ENCODE measurements around the gene CLOCK. TPM values are rescaled to one million over a fixed set of nuclear protein-coding genes. Genes with fewer than 3 reads are reported as not detected.
A peak's percentile ranks its signal among the peaks of the same experiment; 100 is the strongest.

Gene CLOCK
- total RNA-seq, 4 donors from 2014 or later, result 23.0 to 32.1 (median 27.8) TPM

- no peak for DNase-seq
- peak overlapping the region; percentile 24 to 91 (median 82) for H3K4me3 ChIP-seq
- H3K27ac ChIP-seq, result peak overlapping the region; percentile 32 to 100 (median 97)
- H3K9me3 ChIP-seq, result no peaks in the 10 kb centered on the region
- H3K4me1 ChIP-seq, result peaks cover 0 to 37% (median 12%) of the 10 kb centered on the region in 4 donors
- no peak for TF ChIP-seq CTCF (IDR thresholded peaks at IDR 0.05)
- TF ChIP-seq POLR2A (IDR thresholded peaks at IDR 0.05), result no peak
- H3K36me3 ChIP-seq, result peaks cover 0 to 6% (median 0%) of the 10 kb centered on the region in 3 donors
- no peaks in the 10 kb centered on the region for H3K27me3 ChIP-seq
These were observed 149.0 kb downstream of the CLOCK start for GRCh38 chr4:55397520-55398321.

- TF ChIP-seq POLR2A (IDR thresholded peaks at IDR 0.05) (no peak), CTCF (IDR thresholded peaks at IDR 0.05) (no peak)
- no peak for DNase-seq
- no peaks in the 10 kb centered on the region for H3K27me3 ChIP-seq
- peak overlapping the region; percentile 96 to 100 (median 98) for H3K27ac ChIP-seq
- H3K4me1 ChIP-seq, result peaks cover 0 to 37% (median 12%) of the 10 kb centered on the region in 4 donors
- peaks cover 0 to 6% (median 0%) of the 10 kb centered on the region in 3 donors for H3K36me3 ChIP-seq
- peak overlapping the region; percentile 77 to 91 (median 84) for H3K4me3 ChIP-seq
- no peaks in the 10 kb centered on the region for H3K9me3 ChIP-seq
These were observed 149.6 kb downstream of the CLOCK start for GRCh38 chr4:55397126-55397436.

GRCh38 chr4:55396308-55397125 lies 150.2 kb downstream of the CLOCK start:
- Histone ChIP-seq H3K9me3 (no peaks in the 10 kb centered on the region), H3K4me3 (peak overlapping the region; percentile 77 to 91 (median 84)), H3K4me1 (peaks cover 0 to 37% (median 12%) of the 10 kb centered on the region in 4 donors), H3K27me3 (no peaks in the 10 kb centered on the region), H3K27ac (peak overlapping the region; percentile 96 to 100 (median 98)), H3K36me3 (peaks cover 0 to 3% (median 0%) of the 10 kb centered on the region in 3 donors)
- TF ChIP-seq CTCF (IDR thresholded peaks at IDR 0.05) (no peak), POLR2A (IDR thresholded peaks at IDR 0.05) (no peak)
- DNase-seq, result peak; percentile 29 to 72 (median 65)

- H3K27me3 ChIP-seq, result no peaks in the 10 kb centered on the region
- H3K9me3 ChIP-seq, result no peaks in the 10 kb centered on the region
- TF ChIP-seq POLR2A (IDR thresholded peaks at IDR 0.05) (peak; percentile 95 to 97), CTCF (IDR thresholded peaks at IDR 0.05) (no peak)
- H3K36me3 ChIP-seq, result no peaks in the 10 kb centered on the region
- peak within 1 kb of the TSS; percentile 96 to 100 (median 98) for H3K27ac ChIP-seq
- peak within 1 kb of the TSS; percentile 77 to 91 (median 84) for H3K4me3 ChIP-seq
- peak; percentile 93 to 98 (median 97) for DNase-seq
- peaks cover 0 to 35% (median 12%) of the 10 kb centered on the region in 4 donors for H3K4me1 ChIP-seq
These were observed 151.0 kb downstream of the CLOCK start, which contains the start of gene TMEM165 for GRCh38 chr4:55395529-55396307. TMEM165 (plus strand) TSS chr4:55395957; CDS start chr4:55396190, 233 bp downstream.

- H3K27me3 ChIP-seq, result no peaks in the 10 kb centered on the region
- H3K27ac ChIP-seq, result peak overlapping the region; percentile 96 to 100 (median 98)
- no peaks in the 10 kb centered on the region for H3K36me3 ChIP-seq
- peak overlapping the region; percentile 77 to 91 (median 84) for H3K4me3 ChIP-seq
- DNase-seq, result no peak
- no peaks in the 10 kb centered on the region for H3K9me3 ChIP-seq
- H3K4me1 ChIP-seq, result peaks cover 0 to 32% (median 12%) of the 10 kb centered on the region in 4 donors
- TF ChIP-seq CTCF (IDR thresholded peaks at IDR 0.05), result peak in 2 of 6 experiments; percentile 22 to 30
- TF ChIP-seq POLR2A (IDR thresholded peaks at IDR 0.05), result no peak
These were observed 151.5 kb downstream of the CLOCK start for GRCh38 chr4:55395218-55395528.
